ENCODE data around the gene GPR152. TPM values are rescaled to one million over a fixed set of nuclear protein-coding genes. Genes with fewer than 3 reads are reported as not detected.

Gene GPR152
- total RNA-seq (not detected), polyA plus RNA-seq (not detected)
- long read RNA-seq, donor 1, result 0 reads
- long read RNA-seq, donor 2, result 0 reads
- long read RNA-seq, donor 3, result 0 reads

GRCh38 chr11:67452141-67452952, at the start of gene GPR152:
Gene GPR152 (minus strand): TSS chr11:67452729. CDS start chr11:67452724, 5 bp downstream.
- DNase-seq (no peak), ATAC-seq (peak; percentile 23 to 68 (median 52))
- Histone ChIP-seq H3K36me3 (no peaks in the 10 kb centered on the region), H3K4me3 (peak within 1 kb of the TSS in 7 of 10 donors; percentile 14 to 43 (median 33)), H3K27ac (peak within 1 kb of the TSS in 9 of 10 donors; percentile 34 to 77 (median 67)), H3K4me1 (peaks cover 0 to 32% (median 8%) of the 10 kb centered on the region in 9 donors), H3K9me3 (no peaks in the 10 kb centered on the region), H3K27me3 (no peaks in the 10 kb centered on the region)
- WGBS, 2 donors, result 62 to 75% methylated on average over 33 of the region's 33 CpGs
- intact Hi-C loops (cut with DNase I), result no loop called here
- peak in 4 of 9 donors; percentile 8 to 40 (median 28) for TF ChIP-seq CTCF (IDR thresholded peaks at IDR 0.05)

DNA sequence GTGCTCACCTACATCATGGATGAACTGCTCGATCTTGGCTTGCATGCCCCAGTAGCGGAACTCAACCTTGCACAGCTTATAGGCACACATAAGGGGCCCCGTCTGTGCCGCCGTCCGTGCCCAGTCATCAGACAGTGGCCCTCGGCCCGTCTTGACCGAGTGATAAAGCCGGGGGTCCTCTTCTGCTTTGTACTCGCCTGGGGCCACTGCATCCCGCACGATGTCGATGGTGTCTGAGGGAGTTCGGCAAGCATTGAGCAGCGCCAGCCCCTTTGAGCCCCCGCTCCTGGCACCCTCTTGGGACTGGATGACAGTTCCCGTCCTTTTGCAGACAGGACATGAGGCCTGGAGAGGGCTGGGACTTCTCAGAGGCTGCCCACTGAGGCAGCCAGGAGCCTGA, 49.3 kb upstream of the GPR152 start:
- WGBS, 2 donors, result 97% methylated on average over 18 of the region's 18 CpGs
- no peak overlapping the region for H3K4me3 ChIP-seq

GRCh38 chr11:67500831-67501715, 48.5 kb upstream of the GPR152 start:
- TF ChIP-seq CTCF (IDR thresholded peaks at IDR 0.05), result no peak
- peaks cover 0 to 67% (median 12%) of the 10 kb centered on the region in 9 donors for H3K36me3 ChIP-seq
- H3K4me1 ChIP-seq, result peaks cover 9 to 35% (median 24%) of the 10 kb centered on the region in 9 donors
- DNase-seq (no peak), ATAC-seq (no peak)
- H3K27me3 ChIP-seq, result no peaks in the 10 kb centered on the region
- intact Hi-C loops (cut with DNase I), result loop anchor here in 2 of 10 donors (10.0 kb wide), 2 partner anchors 84 to 106 kb away; partner anchors contain the start of genes GSTP1 (in 1 of the 2) and RAD9A (in 1 of the 2)
- no peaks in the 10 kb centered on the region for H3K9me3 ChIP-seq
- H3K4me3 ChIP-seq, result no peak overlapping the region
- 93 to 96% methylated on average over 9 of the region's 9 CpGs for WGBS, 2 donors
- no peak overlapping the region for H3K27ac ChIP-seq

More for the DNA sequence above, 49.3 kb upstream of the GPR152 start:
- intact Hi-C loops (cut with DNase I), result loop anchor here in 2 of 10 donors (10.0 kb wide), 2 partner anchors 83 to 107 kb away; partner anchors contain the start of genes GSTP1 (in 1 of the 2) and RAD9A (in 1 of the 2)
- peaks cover 15 to 43% (median 32%) of the 10 kb centered on the region in 9 donors for H3K4me1 ChIP-seq
- no peaks in the 10 kb centered on the region for H3K9me3 ChIP-seq
- H3K27ac ChIP-seq, result no peak overlapping the region
- H3K36me3 ChIP-seq, result peaks cover 0 to 64% (median 8%) of the 10 kb centered on the region in 9 donors
- DNase-seq (no peak), ATAC-seq (no peak)
- TF ChIP-seq CTCF (IDR thresholded peaks at IDR 0.05), result no peak
- H3K27me3 ChIP-seq, result no peaks in the 10 kb centered on the region

DNA sequence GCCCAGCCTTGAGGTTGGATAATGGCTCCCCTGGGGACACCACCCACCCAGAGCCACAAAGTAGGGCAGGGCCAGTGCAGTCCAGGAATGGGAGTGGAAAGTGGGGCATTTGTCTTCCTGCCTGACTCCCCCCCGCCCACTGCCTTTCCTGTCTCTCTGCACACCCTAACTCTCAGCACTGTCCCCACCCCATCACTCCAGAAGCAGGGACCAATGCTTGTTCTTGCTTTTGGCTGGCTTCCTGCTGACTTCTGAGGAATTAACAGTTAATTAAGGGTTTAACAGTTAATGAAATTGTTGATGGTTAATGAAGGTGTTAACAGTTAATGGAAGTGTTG, 47.9 kb upstream of the GPR152 start:
- Histone ChIP-seq H3K36me3 (peaks cover 0 to 73% (median 18%) of the 10 kb centered on the region in 9 donors), H3K4me1 (peaks cover 6 to 29% (median 18%) of the 10 kb centered on the region in 9 donors), H3K27ac (no peak overlapping the region), H3K9me3 (no peaks in the 10 kb centered on the region), H3K4me3 (no peak overlapping the region), H3K27me3 (no peaks in the 10 kb centered on the region)
- intact Hi-C loops (cut with DNase I), result loop anchor here in 2 of 10 donors (10.0 kb wide), 2 partner anchors 84 to 106 kb away; partner anchors contain the start of genes GSTP1 (in 1 of the 2) and RAD9A (in 1 of the 2)
- 91 to 93% methylated on average over 1 of the region's 1 CpG for whole genome bisulfite sequencing, 2 donors
- no peak for ATAC-seq
- DNase-seq, result no peak
- TF ChIP-seq CTCF (IDR thresholded peaks at IDR 0.05), result no peak
